Stimulated activated CD4-positive, alpha-beta T cell treated with anti-CD3 and anti-CD28 coated beads, Interleukin-4, amount 100 ng/mL, for 1 hour (primary cell): ENCODE data around the gene ENTPD6.

ENCODE experiments used
- DNase-seq: peaks from one replicate; pipeline ENCODE4 v3.0.0-alpha.2; 2020

Gene ENTPD6

GRCh38 chr20:25211273-25211672 lies 15.8 kb downstream of the ENTPD6 start:
- DNase-seq: no peak

DNA sequence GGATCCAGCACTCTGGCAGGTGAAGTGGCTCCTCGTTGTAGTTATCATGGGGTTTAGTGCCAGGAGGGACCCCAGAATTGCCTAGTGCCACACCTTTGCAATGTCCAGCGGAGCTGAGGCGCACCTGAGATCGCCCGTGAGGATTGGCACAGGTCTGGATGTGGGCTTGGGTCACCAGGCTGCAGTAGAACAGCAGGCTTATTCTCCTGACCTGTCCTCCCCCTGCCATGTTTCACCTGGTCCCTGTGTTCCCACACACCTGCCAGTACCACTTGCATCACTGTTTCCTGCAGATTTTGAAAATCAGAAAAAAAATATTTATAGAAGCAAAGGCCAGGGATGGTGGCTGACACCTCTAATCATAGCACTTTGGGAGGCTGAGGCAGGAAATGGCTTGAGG lies 16.7 kb downstream of the ENTPD6 start:
- no peak for DNase-seq

DNA sequence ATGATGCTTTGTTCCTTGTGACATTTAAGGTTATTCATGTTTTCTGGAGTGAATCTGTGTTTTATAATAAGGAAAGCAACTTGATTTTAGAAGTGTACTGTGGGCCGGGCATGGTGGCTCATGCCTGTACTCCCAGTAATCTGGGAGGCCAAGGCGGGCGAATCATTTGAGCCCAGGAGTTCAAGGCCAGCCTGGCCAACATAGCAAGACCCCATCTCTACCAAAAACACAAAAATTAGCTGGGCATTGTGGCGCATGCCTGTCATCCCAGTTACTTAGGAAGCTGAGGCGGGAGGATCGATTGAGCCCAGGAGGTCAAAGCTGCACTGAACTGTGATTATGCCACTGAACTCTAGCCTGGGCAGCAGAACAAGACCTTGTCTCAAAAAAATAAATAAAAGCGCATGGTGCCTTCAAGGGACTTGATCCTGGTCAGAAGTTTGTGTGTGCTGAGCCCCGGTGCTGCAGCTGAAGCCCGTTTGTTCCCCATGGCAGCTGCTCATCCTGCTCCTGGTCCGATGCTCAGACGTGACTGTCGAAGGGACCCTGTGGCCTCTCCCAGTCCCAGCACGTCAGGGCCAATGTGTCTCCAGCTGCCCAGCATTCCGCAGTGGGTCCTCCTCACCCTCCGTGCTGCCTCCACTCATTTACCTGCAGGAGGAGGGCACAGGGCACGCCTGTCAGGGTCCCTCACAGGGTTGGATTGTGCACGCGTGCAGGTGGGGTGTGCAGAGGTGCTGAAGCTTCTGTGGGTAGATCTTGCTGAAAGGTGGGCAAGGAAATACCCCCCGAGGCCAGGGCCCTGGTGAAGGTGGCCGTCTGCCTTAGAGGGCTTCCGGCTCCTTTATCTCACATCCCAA lies 18.3 kb downstream of the ENTPD6 start:
- DNase-seq: no peak

- no peak for DNase-seq
These were observed 18.9 kb downstream of the ENTPD6 start for GRCh38 chr20:25214426-25214790.

- DNase-seq: no peak
These were observed 19.3 kb downstream of the ENTPD6 start for GRCh38 chr20:25214819-25215218.

DNA sequence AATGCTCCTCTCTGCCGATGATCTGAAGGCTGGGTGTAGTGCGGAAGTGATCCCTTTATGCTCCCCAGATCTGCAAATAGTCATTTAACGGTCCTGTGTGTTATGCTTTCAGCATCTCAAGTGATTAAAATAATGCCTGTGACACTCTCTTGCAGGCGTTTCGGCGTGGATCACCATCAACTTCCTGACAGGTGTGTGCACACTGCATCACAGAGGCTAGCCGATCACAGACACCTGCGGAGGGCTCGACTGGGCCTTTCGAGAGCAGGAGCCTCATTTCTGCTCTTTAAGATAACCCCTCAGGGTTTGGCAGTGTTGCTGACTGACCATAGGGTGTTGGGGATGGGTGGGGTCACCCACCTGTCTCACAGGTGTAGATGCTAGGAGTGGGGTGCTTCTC lies 20.0 kb downstream of the ENTPD6 start:
- DNase-seq: no peak

- no peak for DNase-seq
These were observed 20.9 kb downstream of the ENTPD6 start for GRCh38 chr20:25216199-25216945.

DNA sequence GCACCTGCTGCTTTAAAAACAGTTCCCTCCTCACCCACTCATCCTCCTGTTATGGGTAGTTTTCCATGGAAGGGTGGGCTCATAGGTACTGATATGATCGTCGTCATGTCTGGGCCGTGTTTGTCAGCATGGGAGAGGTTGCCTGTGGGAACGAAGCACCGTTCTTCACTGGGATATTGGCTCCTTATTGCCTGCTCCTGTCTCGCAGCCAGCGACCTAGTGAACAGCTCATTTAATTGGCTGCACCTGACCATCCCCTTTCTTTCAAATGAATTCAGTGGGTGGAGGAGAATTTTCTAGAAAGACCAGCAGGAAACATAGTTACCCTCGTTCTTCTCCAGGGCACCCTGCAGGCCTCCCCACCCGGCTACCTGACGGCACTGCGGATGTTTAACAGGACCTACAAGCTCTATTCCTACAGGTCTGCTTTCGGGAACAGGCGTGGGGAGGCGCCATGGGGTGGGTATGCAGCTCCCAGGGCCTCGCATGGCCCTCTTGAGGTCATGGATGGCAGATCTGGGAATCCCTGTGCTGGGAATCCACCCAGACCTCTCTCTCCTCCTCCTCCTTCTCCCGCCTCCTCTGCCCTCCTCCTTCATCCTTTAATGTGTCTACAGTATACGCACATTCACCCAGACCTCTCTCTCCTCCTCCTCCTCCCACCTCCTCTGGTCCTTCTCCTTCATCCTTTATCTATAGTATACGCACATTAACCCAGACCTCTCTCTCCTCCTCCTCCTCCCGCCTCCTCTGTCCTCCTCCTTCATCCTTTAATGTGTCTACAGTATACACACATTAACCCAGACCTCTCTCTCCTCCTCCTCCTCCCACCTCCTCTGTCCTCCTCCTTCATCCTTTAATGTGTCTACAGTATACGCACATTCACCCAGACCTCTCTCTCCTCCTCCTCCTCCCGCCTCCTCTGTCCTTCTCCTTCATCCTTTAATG lies 21.9 kb downstream of the ENTPD6 start:
- DNase-seq: no peak

- DNase-seq: no peak
These were observed 22.6 kb downstream of the ENTPD6 start for GRCh38 chr20:25218109-25218486.

DNA sequence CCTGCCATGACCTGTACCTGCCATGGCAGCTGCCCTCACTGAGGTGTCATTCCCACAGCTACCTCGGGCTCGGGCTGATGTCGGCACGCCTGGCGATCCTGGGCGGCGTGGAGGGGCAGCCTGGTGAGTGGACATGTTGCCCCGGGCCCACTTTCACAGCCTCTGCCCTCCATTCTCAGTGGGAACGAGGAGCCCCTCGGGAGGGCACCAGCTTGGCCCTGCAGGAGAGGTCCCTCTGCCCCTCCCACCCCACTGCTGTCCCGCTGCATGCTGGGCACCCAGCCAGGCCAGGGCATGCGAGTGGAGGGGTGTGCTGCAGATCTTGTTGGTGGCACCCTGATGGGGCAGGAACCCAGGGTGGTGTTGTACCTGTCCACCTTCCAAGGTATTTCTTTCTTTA lies 23.0 kb downstream of the ENTPD6 start:
- no peak for DNase-seq

GRCh38 chr20:25219365-25219764 lies 23.9 kb downstream of the ENTPD6 start:
- no peak for DNase-seq

DNA sequence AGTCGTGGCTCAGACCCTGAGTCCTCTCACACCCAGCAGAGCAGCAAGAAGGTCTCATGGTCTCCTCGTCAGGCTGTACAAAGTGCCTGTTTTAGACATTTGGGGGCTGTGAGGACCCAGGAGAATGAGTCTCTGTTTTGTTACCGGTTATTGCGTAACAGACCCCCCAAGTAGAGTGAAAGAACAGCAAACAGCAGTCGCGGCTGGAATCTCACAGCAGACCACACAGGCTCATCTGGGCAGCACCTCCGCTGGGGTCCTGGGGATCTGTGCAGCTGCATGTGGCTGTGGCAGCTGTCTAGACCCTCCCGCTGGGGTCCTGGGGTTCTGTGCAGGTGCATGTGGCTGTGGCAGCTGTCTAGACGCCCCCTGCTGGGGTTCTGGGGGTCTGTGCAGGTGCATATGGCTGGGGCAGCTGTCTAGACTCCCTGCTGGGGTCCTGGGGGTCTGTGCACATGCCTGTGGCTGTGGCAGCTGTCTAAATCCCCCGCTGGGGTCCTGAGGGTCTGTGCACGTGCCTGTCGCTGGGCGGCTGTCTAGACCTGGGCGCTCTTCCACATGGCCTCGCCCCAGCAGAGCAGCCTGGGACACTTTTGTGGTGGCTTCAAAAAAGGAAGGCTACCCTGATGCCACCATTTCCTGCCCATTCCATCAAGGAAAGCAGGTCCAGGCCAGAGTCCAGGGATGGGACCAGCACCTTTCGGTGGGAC lies 24.7 kb downstream of the ENTPD6 start:
- DNase-seq: peak; percentile 16

- DNase-seq: no peak
These were observed 25.5 kb downstream of the ENTPD6 start for GRCh38 chr20:25220810-25221591.

DNA sequence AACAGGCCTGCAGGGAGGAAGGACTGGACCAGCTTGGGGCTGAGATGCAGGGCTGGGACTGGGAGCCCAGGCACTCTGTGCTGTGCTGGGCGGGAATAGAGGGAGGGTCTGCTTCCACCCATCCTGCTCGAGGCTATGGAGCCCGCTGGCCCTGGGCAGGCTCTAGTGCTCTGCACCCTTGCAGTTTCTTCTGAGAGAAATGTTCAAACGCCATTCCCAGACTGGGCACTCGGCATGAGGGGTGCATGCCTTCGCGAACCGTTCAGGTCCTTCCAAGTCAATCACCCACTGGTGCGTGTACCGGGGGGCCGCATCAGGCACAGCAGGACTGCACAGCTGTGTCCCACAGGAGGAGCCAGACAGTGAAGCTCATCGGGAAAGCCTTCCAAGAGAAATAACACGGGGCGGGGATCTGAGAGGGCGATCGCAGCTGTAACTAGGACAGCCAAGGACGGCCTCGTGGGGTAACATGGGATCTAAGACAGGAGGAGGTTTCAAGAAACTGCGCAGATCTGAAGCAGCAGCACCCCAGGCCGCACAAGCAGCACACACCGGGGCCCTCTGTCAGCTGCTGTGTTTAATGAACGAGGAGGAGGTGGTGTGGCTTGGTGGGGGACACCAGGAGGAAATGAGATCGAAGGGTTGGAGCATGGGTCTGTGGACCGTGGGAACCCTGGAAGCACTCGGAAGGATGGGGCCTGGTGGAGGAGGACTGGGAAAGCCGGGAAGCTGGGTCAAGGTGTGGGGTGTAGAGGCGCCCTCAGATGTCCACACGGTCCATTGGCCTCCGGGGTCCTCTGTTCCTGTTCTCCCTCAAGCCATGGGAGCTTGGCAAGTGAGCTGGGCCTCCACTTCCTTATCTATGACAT lies 26.3 kb downstream of the ENTPD6 start:
- DNase-seq: no peak

DNA sequence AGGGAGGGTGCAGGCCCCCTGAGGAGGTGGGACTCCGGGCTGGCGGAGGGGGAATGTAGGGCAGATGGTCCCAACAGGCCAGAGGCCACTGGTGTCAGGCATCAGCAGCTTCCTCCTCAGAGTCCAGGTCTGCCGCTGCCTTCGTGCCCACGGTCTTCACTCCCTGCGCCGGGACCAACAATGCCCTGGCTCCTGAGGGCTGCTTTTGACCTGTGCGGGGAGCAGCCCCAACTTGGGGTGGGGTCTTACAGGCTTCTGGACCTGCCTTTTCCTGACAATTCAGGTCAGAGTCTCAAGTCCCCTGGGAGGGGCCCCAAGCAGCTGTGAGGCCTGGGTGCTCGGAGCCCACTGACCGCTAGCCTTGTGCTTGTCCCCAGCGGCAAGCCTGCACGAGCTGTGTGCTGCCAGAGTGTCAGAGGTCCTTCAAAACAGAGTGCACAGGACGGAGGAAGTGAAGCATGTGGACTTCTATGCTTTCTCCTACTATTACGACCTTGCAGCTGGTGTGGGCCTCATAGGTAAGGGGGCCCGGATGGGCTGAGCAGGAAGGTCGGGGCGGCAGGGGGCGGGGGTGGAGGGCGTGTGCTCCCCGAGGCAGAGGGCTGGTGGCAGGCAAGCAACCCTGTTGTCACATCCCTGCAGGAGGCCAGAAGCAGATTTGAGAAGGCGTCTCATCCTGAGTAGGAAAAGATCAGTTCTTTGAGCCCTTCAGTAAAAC lies 27.1 kb downstream of the ENTPD6 start:
- DNase-seq: no peak

DNA sequence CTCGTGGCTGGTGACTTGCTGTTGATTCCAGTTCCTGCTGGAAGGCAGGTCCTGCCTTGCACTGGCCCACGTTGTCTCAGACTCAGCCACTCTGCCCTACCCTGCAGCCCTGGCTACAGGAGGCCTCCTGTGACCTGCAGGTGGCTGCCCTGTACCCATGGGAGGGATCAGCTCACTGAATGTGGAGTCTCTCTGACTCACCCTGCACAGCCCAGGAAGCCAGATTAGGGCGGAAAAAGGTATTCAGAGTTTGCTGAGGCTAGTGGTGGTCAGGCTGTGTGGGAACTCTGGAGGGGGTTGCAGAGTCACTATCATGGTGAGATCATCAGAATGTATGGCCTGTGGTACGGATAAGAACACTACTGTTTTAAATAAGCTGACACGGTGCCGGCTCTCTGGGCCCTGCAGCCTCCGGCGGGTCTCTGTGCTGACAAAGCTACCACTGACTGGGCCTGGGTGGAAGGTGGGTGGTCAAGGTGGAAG lies 27.7 kb downstream of the ENTPD6 start:
- no peak for DNase-seq

- DNase-seq: no peak
These were observed 28.5 kb downstream of the ENTPD6 start for GRCh38 chr20:25223765-25224720.

DNA sequence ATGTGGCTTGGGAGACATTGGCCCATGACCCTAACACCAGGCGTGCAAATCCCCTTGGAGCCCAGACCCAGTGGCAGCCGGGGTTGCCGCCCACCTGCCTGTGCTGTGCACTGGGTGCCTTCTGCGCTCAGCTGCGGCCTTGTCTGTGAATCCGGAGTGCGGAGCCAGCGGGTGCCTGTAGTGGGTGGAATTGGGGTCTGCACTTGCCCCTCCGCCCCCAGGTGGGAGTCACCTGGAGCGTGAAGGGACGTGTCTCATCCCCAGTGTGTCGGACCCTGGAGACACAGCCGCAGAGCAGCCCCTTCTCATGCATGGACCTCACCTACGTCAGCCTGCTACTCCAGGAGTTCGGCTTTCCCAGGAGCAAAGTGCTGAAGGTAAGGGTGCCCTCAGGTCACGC lies 29.4 kb downstream of the ENTPD6 start:
- DNase-seq: no peak
